ENCODE data around the gene QRICH2.
A peak's percentile ranks its signal among the peaks of the same experiment; 100 is the strongest.
"Not testable (repeated sequence)": the region's sequence is repeated elsewhere in the genome, so short reads cannot be mapped to it uniquely, and the experiment has no call there.

The QRICH2 gene

GRCh38 chr17:76267051-76267576 is 41.0 kb downstream of the QRICH2 start:
- no peak for DNase-seq (ENCODE audit: extremely low read depth in 1 of 2, low read depth in 1 of 2)

DNA sequence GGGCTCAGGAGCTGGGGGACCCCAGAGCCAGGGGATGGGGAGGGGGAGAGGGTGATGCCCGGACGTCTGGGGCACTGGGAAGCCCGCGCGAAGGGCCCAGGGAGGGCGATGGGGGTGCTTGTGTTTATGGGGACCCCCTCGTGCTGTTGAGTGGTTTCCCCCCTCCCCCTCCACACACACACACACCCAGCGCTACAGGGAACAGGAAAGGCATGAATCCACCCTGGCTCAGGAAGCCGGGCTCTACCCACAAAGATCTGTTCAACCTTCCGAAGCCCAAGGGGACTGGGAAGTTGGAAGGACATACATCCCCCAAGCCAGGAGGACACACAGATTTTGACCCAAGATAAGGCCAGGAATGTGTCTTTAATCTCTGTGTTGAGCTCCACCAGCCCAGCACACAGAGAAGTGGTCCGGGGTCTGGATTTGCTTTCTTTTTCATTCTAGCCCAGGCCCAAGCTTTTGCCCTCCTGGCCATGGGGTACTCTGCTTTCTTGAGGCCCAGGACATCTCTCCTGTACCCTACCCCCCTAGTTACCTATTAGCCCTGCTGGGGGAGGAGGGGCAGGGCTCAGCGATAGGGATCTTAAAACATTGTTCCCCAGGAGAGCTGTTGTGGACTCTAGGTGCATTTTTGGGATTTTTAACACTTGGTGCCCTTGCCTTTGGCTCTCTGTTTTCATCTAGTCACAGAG is 41.7 kb downstream of the QRICH2 start:
- DNase-seq (ENCODE audit: extremely low read depth in 1 of 2, low read depth in 1 of 2): no peak

- no peak for DNase-seq (ENCODE audit: extremely low read depth in 1 of 2, low read depth in 1 of 2)
These were observed 42.3 kb downstream of the QRICH2 start for GRCh38 chr17:76265624-76266243.

- DNase-seq (ENCODE audit: extremely low read depth in 1 of 2, low read depth in 1 of 2): peak; percentile 99
These were observed 43.1 kb downstream of the QRICH2 start, which contains the start of gene UBALD2 for GRCh38 chr17:76264755-76265623. UBALD2 (plus strand) TSS chr17:76265348; CDS start chr17:76265506, 158 bp downstream.

- DNase-seq (ENCODE audit: extremely low read depth in 1 of 2, low read depth in 1 of 2): no peak
These were observed 43.7 kb downstream of the QRICH2 start for GRCh38 chr17:76264425-76264754.

- DNase-seq (ENCODE audit: extremely low read depth in 1 of 2, low read depth in 1 of 2): no peak
These were observed 44.2 kb downstream of the QRICH2 start for GRCh38 chr17:76263896-76264295.

GRCh38 chr17:76262732-76263344 is 45.2 kb downstream of the QRICH2 start:
- no peak for DNase-seq (ENCODE audit: extremely low read depth in 1 of 2, low read depth in 1 of 2)

DNA sequence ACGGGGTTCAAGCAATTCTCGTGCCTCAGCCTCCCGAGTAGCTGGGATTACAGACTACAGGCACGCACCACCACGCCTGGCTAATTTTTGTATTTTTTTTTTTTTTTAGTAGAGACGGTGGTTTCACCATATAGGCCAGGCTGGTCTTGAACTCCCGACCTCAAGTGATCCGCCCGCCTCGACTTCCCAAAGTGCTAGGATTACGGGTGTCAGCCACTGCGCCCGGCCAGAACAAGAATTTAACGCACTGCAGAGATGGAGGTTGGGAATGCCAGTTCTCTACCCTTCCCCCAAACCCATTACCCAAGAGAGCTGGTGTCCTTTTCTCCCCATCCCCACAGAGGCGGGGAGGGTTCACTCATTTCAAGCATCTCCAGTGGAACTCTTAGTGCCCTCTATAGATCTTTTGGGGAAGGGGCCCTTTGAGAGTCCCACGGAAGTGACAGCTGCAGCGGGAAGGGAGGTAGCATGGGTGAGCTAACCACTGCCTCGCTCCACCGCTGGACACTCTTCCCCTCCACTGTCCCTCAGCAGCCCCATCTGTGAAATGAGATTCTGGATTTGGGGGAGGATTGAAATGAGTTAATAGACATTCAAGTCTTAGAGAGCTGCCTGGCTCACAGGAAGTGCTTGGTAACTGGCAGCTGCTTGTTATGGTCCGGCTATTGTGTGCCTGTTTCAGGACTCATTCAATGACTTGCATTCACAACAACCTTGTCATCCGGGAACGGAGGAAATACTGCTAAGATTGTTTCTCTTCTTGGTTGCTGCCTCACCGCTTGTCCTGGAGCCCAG is 46.5 kb downstream of the QRICH2 start:
- DNase-seq (ENCODE audit: extremely low read depth in 1 of 2, low read depth in 1 of 2): no peak

DNA sequence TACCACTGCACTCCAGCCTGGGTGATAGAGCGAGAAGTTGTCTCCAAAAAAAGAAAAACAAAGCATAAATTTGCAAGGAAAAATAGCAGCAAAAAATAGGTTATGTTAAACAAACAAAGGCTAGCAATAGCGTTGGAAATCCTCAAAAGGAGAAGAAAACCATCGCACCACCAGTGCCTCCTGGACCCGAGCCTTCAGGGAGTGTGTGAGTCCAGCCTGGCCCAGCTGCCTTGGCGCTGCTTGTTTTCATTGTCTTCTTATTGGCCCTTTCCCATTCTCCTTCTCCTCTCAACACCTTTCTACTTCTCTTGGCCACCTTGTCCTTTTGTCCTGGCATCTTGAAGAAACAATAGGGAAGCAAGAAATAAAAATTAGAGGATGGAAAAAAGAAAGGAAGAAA is 47.4 kb downstream of the QRICH2 start:
- no peak for DNase-seq (ENCODE audit: extremely low read depth in 1 of 2, low read depth in 1 of 2)

- no peak for DNase-seq (ENCODE audit: extremely low read depth in 1 of 2, low read depth in 1 of 2)
These were observed 47.9 kb downstream of the QRICH2 start for GRCh38 chr17:76260220-76260619.

DNA sequence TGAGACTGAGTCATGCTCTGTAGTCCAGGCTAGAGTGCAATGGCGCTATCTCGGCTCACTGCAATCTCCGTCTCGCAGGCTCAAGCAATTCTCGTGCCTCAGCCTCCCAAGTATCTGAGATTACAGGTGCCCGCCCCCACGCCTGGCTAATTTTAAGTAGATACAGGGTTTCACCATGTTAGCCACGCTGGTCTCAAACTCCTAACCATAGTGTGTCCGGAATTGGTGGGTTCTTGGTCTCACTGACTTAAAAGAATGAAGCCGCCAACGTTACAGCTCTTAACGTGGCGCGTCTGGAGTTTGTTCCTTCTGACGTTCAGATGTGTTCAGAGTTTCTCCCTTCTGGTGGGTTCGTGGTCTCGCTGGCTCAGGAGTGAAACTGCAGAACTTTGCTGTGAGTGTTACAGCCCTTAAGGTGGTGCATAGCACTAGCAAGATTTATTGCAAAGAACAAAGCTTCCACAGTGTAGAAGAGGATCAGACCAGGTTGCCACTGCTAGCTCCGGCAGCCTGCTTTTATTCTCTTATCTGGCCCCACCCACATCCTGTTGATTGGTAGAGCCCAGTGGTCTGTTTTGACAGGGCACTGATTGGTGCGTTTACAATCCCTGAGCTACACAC is 51.5 kb downstream of the QRICH2 start:
- peak in 1 of 2 donors; percentile 48 for DNase-seq (ENCODE audit: extremely low read depth in 1 of 2, low read depth in 1 of 2)

DNA sequence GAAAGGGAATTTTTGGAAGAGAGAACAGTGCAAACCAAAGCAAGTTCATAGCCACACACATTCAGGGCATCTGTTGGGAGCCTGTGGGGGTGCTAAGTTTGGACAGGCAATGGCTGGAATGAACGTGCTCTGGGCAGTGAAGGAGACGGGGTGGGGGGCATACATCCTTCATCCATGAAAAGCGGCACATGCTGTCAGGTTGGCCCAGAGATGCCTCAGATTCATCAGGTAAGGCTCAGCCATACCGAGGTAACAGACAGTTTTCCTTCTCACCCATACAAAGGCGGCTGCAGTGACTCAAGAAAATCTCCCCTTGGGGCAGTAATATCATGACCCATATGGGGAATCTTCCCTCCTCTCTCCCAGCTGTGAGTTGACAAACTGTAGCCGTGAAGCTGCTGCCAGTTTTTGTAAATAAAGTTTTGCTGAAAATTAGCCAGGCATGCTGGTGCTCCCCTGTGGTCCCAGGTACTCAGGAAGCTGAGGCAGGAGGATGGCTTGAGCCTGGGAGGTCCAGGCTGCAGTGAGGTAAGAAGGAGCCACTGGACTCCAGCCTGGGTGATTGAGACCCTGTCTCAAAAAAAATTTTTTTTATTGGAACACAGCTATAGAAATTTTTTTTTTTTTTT is 52.2 kb downstream of the QRICH2 start:
- no peak for DNase-seq (ENCODE audit: extremely low read depth in 1 of 2, low read depth in 1 of 2)

GRCh38 chr17:76254275-76254674 is 53.8 kb downstream of the QRICH2 start:
- DNase-seq (ENCODE audit: extremely low read depth in 1 of 2, low read depth in 1 of 2): no peak

GRCh38 chr17:76253841-76254240 is 54.2 kb downstream of the QRICH2 start:
- DNase-seq (ENCODE audit: extremely low read depth in 1 of 2, low read depth in 1 of 2): no peak

DNA sequence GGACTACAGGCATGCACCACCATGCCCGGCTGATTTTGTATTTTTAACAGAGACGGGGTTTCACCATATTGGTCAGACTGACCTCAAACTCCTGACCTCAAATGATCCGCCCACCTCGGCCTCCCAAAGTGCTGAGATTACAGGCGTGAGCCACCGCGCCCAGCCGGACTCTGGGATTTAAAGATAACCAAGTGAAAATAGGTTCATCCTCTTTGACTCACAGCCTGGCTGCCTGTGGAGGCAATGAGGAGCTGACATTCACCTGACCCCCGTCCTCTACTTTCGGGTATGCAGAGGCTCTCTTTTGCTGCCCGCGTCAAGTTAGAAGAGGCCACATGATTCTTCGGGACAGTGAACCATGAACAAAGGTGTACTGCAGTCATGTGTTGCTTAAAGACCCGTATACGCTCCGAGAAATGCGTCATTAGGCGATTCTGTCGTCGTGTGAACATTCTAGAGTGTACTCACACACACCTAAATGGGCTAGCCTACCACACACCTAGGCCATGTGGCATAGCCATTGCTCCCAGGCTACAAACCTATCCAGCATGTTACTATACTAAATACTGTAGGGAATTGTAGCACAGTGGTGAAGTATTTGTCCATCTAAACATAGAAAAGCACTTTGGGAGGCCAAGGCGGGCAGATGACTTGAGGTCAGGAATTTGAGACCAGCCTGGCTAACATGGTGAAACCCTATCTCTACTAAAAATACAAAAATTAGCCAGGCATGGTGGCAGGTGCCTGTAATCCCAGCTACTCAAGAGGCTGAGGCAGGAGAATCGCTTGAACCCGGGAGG is 54.9 kb downstream of the QRICH2 start:
- DNase-seq (ENCODE audit: extremely low read depth in 1 of 2, low read depth in 1 of 2): not testable (repeated sequence)

- DNase-seq (ENCODE audit: extremely low read depth in 1 of 2, low read depth in 1 of 2): no peak
These were observed 55.8 kb downstream of the QRICH2 start for GRCh38 chr17:76252040-76252954.

- no peak for DNase-seq (ENCODE audit: extremely low read depth in 1 of 2, low read depth in 1 of 2)
These were observed 56.5 kb downstream of the QRICH2 start for GRCh38 chr17:76251478-76252039.

Measured in stimulated activated CD8-positive, alpha-beta memory T cell treated with anti-CD3 and anti-CD28 coated beads, Interleukin-7, amount 100 ng/mL, for 48 hours (primary cell).